NK-92 (cell line): ENCODE data around the gene PI4KB.
A peak's percentile ranks its signal among the peaks of the same experiment; 100 is the strongest.
"Not testable (repeated sequence)": the region's sequence is repeated elsewhere in the genome, so short reads cannot be mapped to it uniquely, and the experiment has no call there.

ENCODE experiments used
- DNase-seq: peaks from one replicate; lab custom pipeline; 2025; ENCODE audit not compliant: unreplicated experiment; lab: John Stamatoyannopoulos, UW

The PI4KB gene

GRCh38 chr1:151281969-151282882 is 45.0 kb downstream of the PI4KB start, which contains the start of gene ZNF687:
Gene ZNF687, plus strand, starts transcription at chr1:151282299. Its CDS starts 3,993 bp downstream, at chr1:151286292.
- DNase-seq = peak; percentile 96

GRCh38 chr1:151281225-151281968 is 45.8 kb downstream of the PI4KB start:
- peak; percentile 46 for DNase-seq

GRCh38 chr1:151277249-151277648 is 50.0 kb downstream of the PI4KB start:
- DNase-seq = no peak

GRCh38 chr1:151275341-151275740 is 51.9 kb downstream of the PI4KB start:
- not testable (repeated sequence) for DNase-seq

- DNase-seq = no peak
Measured at GRCh38 chr1:151273924-151274466, 53.2 kb downstream of the PI4KB start.

GRCh38 chr1:151267760-151268159 is 59.5 kb downstream of the PI4KB start:
- DNase-seq = no peak

- DNase-seq = no peak
Measured at GRCh38 chr1:151266821-151267220, 60.4 kb downstream of the PI4KB start.

- DNase-seq = no peak
Measured at GRCh38 chr1:151266315-151266714, 60.9 kb downstream of the PI4KB start.

GRCh38 chr1:151265446-151266236 is 61.6 kb downstream of the PI4KB start:
- DNase-seq = no peak

- DNase-seq = no peak
Measured at GRCh38 chr1:151259351-151259750, 67.9 kb downstream of the PI4KB start.

GRCh38 chr1:151255381-151255780 is 71.8 kb downstream of the PI4KB start:
- no peak for DNase-seq

- DNase-seq = peak; percentile 65
Measured at GRCh38 chr1:151254217-151255213, 72.7 kb downstream of the PI4KB start, which contains the start of gene PSMD4. Gene PSMD4, plus strand, starts transcription at chr1:151254734. Its CDS starts 49 bp downstream, at chr1:151254783.

- no peak for DNase-seq
Measured at GRCh38 chr1:151251656-151252470, 75.4 kb downstream of the PI4KB start.

- DNase-seq = no peak
Measured at GRCh38 chr1:151246786-151247185, 80.4 kb downstream of the PI4KB start.

- no peak for DNase-seq
Measured at GRCh38 chr1:151243683-151244216, 83.5 kb downstream of the PI4KB start.

GRCh38 chr1:151242442-151242841 is 84.8 kb downstream of the PI4KB start:
- no peak for DNase-seq
